Neural crest cell (in vitro differentiated cells): ENCODE results near the gene AUTS2. TPM values are rescaled to one million over a fixed set of nuclear protein-coding genes. Genes with fewer than 3 reads are reported as not detected.
A peak's percentile ranks its signal among the peaks of the same experiment; 100 is the strongest.

ENCODE experiments used
- DNase-seq: peaks from one replicate; pipeline ENCODE4 v3.0.0; 2021; ENCODE audit warnings: low read depth, mixed read lengths, low spot score
- H3K27ac Mint-ChIP-seq: one replicate; pipeline ENCODE4 v1.8.0; 2021; ENCODE audit warnings: mild to moderate bottlenecking, mixed read lengths; ENCODE audit not compliant: unreplicated experiment
- H3K27me3 Mint-ChIP-seq: 2 replicates; pipeline ENCODE4 v1.8.0; 2021; ENCODE audit warnings: low read depth, mild to moderate bottlenecking, mixed read lengths
- H3K36me3 Mint-ChIP-seq: 2 replicates; pipeline ENCODE4 v1.8.0; 2021; ENCODE audit warnings: low read depth, mild to moderate bottlenecking, mixed read lengths
- H3K4me1 Mint-ChIP-seq: 2 replicates; pipeline ENCODE4 v1.8.0; 2021; ENCODE audit warnings: mixed read lengths
- H3K4me3 Mint-ChIP-seq: one replicate; pipeline ENCODE4 v1.8.0; 2021; ENCODE audit warnings: mild to moderate bottlenecking, mixed read lengths
- H3K9me3 Mint-ChIP-seq: 2 replicates; pipeline ENCODE4 v1.8.0; 2021; ENCODE audit warnings: mixed read lengths
- total RNA-seq: library from RNA; stranded (reverse); gene quantifications from 2 replicates; pipeline ENCODE4 v1.2.1, GENCODE V29; 2021
- TF ChIP-seq, protein P1 (sequence below): fragments of 200-600 bp; sonication (generic); conservative IDR thresholded peaks from 2 replicates; pipeline ENCODE4 v1.5.0; 2021; ENCODE audit warnings: antibody characterized with exemption, mild to moderate bottlenecking

Gene AUTS2
- total RNA-seq, 1 donor from 2014 or later = 152 TPM

DNA sequence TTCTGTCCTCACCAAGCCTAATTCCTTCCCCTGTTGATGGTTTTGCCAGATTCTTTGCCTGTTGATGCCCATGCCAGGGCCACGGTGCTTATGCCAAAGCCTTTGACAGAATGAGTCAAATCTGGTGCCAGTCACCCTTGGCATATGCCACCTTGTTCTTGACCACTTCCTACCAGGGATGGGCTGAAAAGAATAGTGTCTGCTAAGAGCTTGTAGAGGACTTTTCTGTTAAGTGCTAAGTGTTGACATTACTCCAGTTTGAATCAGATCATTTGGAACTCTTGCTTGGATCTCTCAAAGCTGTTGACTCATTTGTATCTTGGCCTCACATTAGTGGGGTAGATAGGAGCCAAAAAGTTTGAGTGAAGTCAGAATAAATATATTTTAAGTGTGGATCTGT, 661.2 kb downstream of the AUTS2 start:
- TF ChIP-seq, protein P1, sequence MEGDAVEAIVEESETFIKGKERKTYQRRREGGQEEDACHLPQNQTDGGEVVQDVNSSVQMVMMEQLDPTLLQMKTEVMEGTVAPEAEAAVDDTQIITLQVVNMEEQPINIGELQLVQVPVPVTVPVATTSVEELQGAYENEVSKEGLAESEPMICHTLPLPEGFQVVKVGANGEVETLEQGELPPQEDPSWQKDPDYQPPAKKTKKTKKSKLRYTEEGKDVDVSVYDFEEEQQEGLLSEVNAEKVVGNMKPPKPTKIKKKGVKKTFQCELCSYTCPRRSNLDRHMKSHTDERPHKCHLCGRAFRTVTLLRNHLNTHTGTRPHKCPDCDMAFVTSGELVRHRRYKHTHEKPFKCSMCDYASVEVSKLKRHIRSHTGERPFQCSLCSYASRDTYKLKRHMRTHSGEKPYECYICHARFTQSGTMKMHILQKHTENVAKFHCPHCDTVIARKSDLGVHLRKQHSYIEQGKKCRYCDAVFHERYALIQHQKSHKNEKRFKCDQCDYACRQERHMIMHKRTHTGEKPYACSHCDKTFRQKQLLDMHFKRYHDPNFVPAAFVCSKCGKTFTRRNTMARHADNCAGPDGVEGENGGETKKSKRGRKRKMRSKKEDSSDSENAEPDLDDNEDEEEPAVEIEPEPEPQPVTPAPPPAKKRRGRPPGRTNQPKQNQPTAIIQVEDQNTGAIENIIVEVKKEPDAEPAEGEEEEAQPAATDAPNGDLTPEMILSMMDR = no peak
- Mint-ChIP-seq H3K4me1 (peaks cover 3% of the 10 kb centered on the region), H3K9me3 (no peaks in the 10 kb centered on the region), H3K4me3 (no peak overlapping the region), H3K27ac (no peak overlapping the region), H3K27me3 (no peaks in the 10 kb centered on the region), H3K36me3 (peaks cover 4% of the 10 kb centered on the region)
- DNase-seq = no peak

DNA sequence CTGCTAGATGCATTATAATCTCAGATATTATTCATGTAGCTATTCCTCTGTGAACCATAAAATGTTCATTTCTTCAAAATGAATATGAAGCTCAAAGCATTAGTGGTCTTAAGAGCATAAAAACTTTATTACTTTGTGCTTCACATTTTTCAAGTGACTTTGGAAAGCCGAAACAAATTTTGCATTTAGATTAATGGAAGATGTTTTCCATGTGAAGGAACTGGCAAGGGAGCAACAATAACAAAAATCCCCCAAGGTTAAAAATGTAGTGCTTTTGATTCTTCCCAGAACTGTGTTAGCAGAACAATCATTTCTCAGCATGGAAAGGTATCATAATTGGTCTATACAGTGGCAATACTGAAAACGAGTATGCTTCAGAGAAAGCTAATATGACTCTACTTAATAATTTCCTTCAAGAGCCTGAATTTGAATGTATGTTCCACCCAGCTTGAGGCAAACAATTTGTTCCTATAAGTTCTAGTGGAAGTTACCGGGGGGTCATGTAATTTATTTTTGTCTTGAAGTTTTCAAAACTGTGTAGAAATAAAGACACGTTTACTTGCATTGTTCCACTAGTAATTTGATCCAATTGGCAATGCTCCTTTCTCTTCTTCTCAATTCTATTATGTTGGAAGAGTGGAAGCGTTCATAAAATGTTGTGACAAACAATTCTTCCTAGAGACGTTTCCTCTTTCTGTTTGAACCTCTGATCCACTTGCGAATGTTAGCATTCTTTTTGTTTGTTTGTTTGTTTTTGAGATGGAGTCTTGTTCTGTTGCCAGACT, 665.4 kb downstream of the AUTS2 start:
- Mint-ChIP-seq H3K27ac (no peak overlapping the region), H3K27me3 (no peaks in the 10 kb centered on the region), H3K4me1 (peaks cover 30% of the 10 kb centered on the region), H3K4me3 (no peak overlapping the region), H3K9me3 (no peaks in the 10 kb centered on the region), H3K36me3 (peaks cover 2% of the 10 kb centered on the region)
- TF ChIP-seq, protein P1 = no peak
- DNase-seq = no peak

GRCh38 chr7:70266186-70266585, 667.9 kb downstream of the AUTS2 start:
- no peaks in the 10 kb centered on the region for H3K9me3 Mint-ChIP-seq
- H3K4me3 Mint-ChIP-seq = no peak overlapping the region
- H3K27ac Mint-ChIP-seq = no peak overlapping the region
- H3K4me1 Mint-ChIP-seq = peaks cover 30% of the 10 kb centered on the region
- no peak for DNase-seq
- TF ChIP-seq, protein P1 = no peak
- no peaks in the 10 kb centered on the region for H3K36me3 Mint-ChIP-seq
- H3K27me3 Mint-ChIP-seq = no peaks in the 10 kb centered on the region

GRCh38 chr7:70267381-70268120, 669.3 kb downstream of the AUTS2 start:
- Mint-ChIP-seq H3K27me3 (no peaks in the 10 kb centered on the region), H3K4me3 (peak overlapping the region; percentile 9)
- TF ChIP-seq, protein P1 = no peak

GRCh38 chr7:70268179-70268578, 669.9 kb downstream of the AUTS2 start:
- no peaks in the 10 kb centered on the region for H3K27me3 Mint-ChIP-seq
- H3K9me3 Mint-ChIP-seq = no peaks in the 10 kb centered on the region
- no peak overlapping the region for H3K27ac Mint-ChIP-seq
- peaks cover 30% of the 10 kb centered on the region for H3K4me1 Mint-ChIP-seq
- TF ChIP-seq, protein P1 = no peak
- H3K4me3 Mint-ChIP-seq = no peak overlapping the region
- no peak for DNase-seq
- H3K36me3 Mint-ChIP-seq = no peaks in the 10 kb centered on the region

More at GRCh38 chr7:70267381-70268120, 669.3 kb downstream of the AUTS2 start:
- Mint-ChIP-seq H3K9me3 (no peaks in the 10 kb centered on the region), H3K27ac (no peak overlapping the region), H3K4me1 (peaks cover 30% of the 10 kb centered on the region), H3K36me3 (no peaks in the 10 kb centered on the region)
- DNase-seq = no peak
